Adrenal gland (tissue), 5 donors: ENCODE results near the gene WNT3A.

Experiments
- POLR2A ChIP-seq, 2 donors: fragments of 450-650 bp; IDR thresholded peaks; one replicate each; pipeline ENCODE4 v1.6.1; 2017; ENCODE audit warnings: antibody characterized with exemption in 2 of 2, mild to moderate bottlenecking in 2 of 2, moderate library complexity in 1 of 2
- TF ChIP-seq, protein P1 (sequence below), 6 experiments: fragments of 450-650 bp in 4 of 6; fragments of 200-600 bp in 2 of 6; sonication (generic) in 1 of 6; IDR thresholded peaks; 1 replicate in 5 of 6; 2 replicates in 1 of 6; pipeline versions ENCODE4 v1.5.1 to v1.8.0; 2016 to 2021; ENCODE audit warnings: antibody characterized with exemption in 6 of 6, mild to moderate bottlenecking in 2 of 6, moderate library complexity in 1 of 6
- donor health status: DM: no; HTN: no; CAD: no.

DNA sequence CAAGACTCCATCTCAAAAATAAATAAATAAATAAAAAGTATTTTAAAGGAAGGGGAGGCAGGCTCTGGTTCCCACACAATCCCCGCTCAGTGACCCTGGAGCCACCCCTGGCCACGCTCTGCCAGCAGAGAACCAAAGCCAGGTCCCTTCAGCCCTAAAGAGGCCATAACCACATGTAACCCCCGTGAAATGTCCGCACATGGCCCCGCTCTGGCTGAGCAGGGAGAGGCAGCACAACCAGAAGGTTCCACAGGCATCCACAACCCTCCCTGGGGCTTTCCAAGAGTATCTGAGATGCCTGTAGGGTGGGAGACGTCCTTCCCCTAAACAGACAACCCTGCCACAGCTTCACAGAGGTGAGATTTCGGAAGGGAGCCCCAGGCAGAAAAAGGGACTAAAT lies 74.3 kb downstream of the WNT3A start:
- TF ChIP-seq, protein P1, sequence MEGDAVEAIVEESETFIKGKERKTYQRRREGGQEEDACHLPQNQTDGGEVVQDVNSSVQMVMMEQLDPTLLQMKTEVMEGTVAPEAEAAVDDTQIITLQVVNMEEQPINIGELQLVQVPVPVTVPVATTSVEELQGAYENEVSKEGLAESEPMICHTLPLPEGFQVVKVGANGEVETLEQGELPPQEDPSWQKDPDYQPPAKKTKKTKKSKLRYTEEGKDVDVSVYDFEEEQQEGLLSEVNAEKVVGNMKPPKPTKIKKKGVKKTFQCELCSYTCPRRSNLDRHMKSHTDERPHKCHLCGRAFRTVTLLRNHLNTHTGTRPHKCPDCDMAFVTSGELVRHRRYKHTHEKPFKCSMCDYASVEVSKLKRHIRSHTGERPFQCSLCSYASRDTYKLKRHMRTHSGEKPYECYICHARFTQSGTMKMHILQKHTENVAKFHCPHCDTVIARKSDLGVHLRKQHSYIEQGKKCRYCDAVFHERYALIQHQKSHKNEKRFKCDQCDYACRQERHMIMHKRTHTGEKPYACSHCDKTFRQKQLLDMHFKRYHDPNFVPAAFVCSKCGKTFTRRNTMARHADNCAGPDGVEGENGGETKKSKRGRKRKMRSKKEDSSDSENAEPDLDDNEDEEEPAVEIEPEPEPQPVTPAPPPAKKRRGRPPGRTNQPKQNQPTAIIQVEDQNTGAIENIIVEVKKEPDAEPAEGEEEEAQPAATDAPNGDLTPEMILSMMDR (IDR thresholded peaks at IDR 0.05), result no peak
- TF ChIP-seq POLR2A (IDR thresholded peaks at IDR 0.05), result no peak
